K562 (cell line): ENCODE measurements around the gene CALY. TPM values are rescaled to one million over a fixed set of nuclear protein-coding genes. Genes with fewer than 3 reads are reported as not detected.
A peak's percentile ranks its signal among the peaks of the same experiment; 100 is the strongest.

Source experiments
- ATAC-seq: fragments of 200-7000 bp; cut with Tn5 transposase; 3 replicates; pipeline ENCODE4 v1.9.1; 2020; ENCODE audit warnings: moderate library complexity
- BruUV-seq: library from RNA; stranded (reverse); fragments of 400-500 nt; replicated peaks from 2 replicates; lab custom pipeline; 2021; lab: Mats Ljungman, UMichigan
- CTCF ChIA-PET: fragments of 300-600 bp; formaldehyde crosslinking; extraction: SDS; loops from one replicate; lab custom pipeline; 2021; ENCODE audit warnings: low intra/inter-chr PET ratio; lab: Yijun Ruan, JAX
- POLR2A ChIA-PET: fragments of 300-600, 350-650 bp; sonication (Branson Sonifier 250); formaldehyde crosslinking; extraction: SDS; loops from one replicate; lab custom pipeline; 2021; ENCODE audit warnings: antibody characterized with exemption, inconsistent platforms; lab: Yijun Ruan, JAX
- DNase-seq, 4 experiments: peaks; one replicate each; pipeline versions ENCODE4 v3.0.0 to v3.0.0-alpha.2; 2011 to 2018; ENCODE audit warnings: low spot score in 3 of 4, mixed read lengths in 3 of 4; ENCODE audit errors: extremely low read depth in 1 of 4
- FAIRE-seq: peaks from 2 replicates; lab custom pipeline; 2011; peaks lifted over from hg19 to GRCh38; lab: Jason Lieb, UNC
- H2AFZ ChIP-seq: 2 replicates; pipeline ENCODE4 v1.6.0; 2011; ENCODE audit warnings: low read depth, low read length, control low read depth, inconsistent platforms
- H3K27ac ChIP-seq: fragments of 200-600 bp; 3 replicates; pipeline ENCODE4 v1.8.0; 2011; ENCODE audit warnings: low read depth, mild to moderate bottlenecking, control low read depth, inconsistent platforms, low read length, moderate library complexity, mixed read lengths; ENCODE audit errors: extremely low read depth
- H3K27me3 ChIP-seq, 2 experiments: fragments of 300-600 bp in 1 of 2; 2 replicates in 1 of 2; 3 replicates in 1 of 2; pipeline versions ENCODE4 v1.6.0 to v1.8.0; 2011; ENCODE audit warnings: inconsistent platforms in 2 of 2, low read length in 2 of 2, mild to moderate bottlenecking in 1 of 2, mixed read lengths in 1 of 2, moderate library complexity in 1 of 2; ENCODE audit not compliant: control insufficient read depth in 2 of 2, insufficient read depth in 2 of 2
- H3K36me3 ChIP-seq: fragments of 300-600 bp; 3 replicates; pipeline ENCODE4 v1.8.0; 2011; ENCODE audit warnings: mild to moderate bottlenecking, low read length, inconsistent platforms; ENCODE audit not compliant: control insufficient read depth, insufficient read depth
- H3K4me1 ChIP-seq, 2 experiments: fragments of 200-600 bp in 1 of 2; replicated peaks in 1 of 2; 2 replicates in 1 of 2; 3 replicates in 1 of 2; pipeline versions ENCODE4 v1.5.1 to v1.8.0; 2011; ENCODE audit warnings: inconsistent platforms in 2 of 2, low read length in 2 of 2, mild to moderate bottlenecking in 1 of 2, mixed read lengths in 1 of 2, moderate library complexity in 1 of 2; ENCODE audit not compliant: control insufficient read depth in 2 of 2, insufficient read depth in 2 of 2
- H3K4me2 ChIP-seq: 2 replicates; pipeline ENCODE4 v1.6.1; 2011; ENCODE audit warnings: low read length, control low read depth, inconsistent platforms, mixed read lengths; ENCODE audit not compliant: insufficient read depth
- H3K4me3 ChIP-seq: fragments of 200-600 bp; sonication (generic), shearing (Covaris generic); 2 replicates; pipeline ENCODE4 v1.5.1; 2016; ENCODE audit warnings: control low read depth, inconsistent platforms
- H3K79me2 ChIP-seq: fragments of 200-600 bp; 3 replicates; pipeline ENCODE4 v1.8.0; 2011; ENCODE audit warnings: low read length, inconsistent platforms; ENCODE audit not compliant: control insufficient read depth, insufficient read depth
- H3K9ac ChIP-seq, 2 experiments: 2 replicates each; pipeline versions ENCODE4 v1.6.0 to v1.6.1; 2011; ENCODE audit warnings: low read depth in 2 of 2, low read length in 2 of 2, control low read depth in 1 of 2, inconsistent platforms in 1 of 2, mild to moderate bottlenecking in 1 of 2, mixed read lengths in 1 of 2; ENCODE audit not compliant: insufficient read depth in 1 of 2
- H3K9me1 ChIP-seq: one replicate; pipeline ENCODE4 v1.6.0; 2011; ENCODE audit warnings: inconsistent platforms, mild to moderate bottlenecking, low read length, moderate library complexity; ENCODE audit not compliant: control insufficient read depth, insufficient read depth
- H3K9me3 ChIP-seq: replicated peaks from 2 replicates; pipeline ENCODE4 v1.5.1; 2011; ENCODE audit warnings: low read depth, low read length, inconsistent platforms; ENCODE audit not compliant: control insufficient read depth, insufficient read depth
- H4K20me1 ChIP-seq: replicated peaks from 2 replicates; pipeline ENCODE4 v1.6.1; 2011; ENCODE audit warnings: low read length, inconsistent platforms, mixed read lengths; ENCODE audit not compliant: control insufficient read depth, insufficient read depth
- ARID1B ChIP-seq: fragments of 450-650 bp; IDR thresholded peaks from 2 replicates; pipeline ENCODE4 v1.6.1; 2016; ENCODE audit warnings: antibody characterized with exemption, mild to moderate bottlenecking, inconsistent platforms
- ASH1L ChIP-seq: fragments of 450-650 bp; IDR thresholded peaks from 2 replicates; pipeline ENCODE4 v1.6.1; 2018; ENCODE audit warnings: borderline replicate concordance, mild to moderate bottlenecking, low read depth; ENCODE audit not compliant: partially characterized antibody
- C11orf30 ChIP-seq: fragments of 450-650 bp; IDR thresholded peaks from 2 replicates; pipeline ENCODE4 v1.6.1; 2016; ENCODE audit warnings: low read depth, mild to moderate bottlenecking
- DPF2 ChIP-seq: fragments of 450-650 bp; IDR thresholded peaks from 2 replicates; pipeline ENCODE4 v1.6.1; 2016
- FOSL1 ChIP-seq: fragments of 200-800 bp; sonication (Bioruptor generic); conservative IDR thresholded peaks from 2 replicates; pipeline ENCODE4 v1.6.1; 2016; ENCODE audit warnings: missing genetic modification characterization, missing compliant biosample characterization
- HNRNPLL ChIP-seq: fragments of 200-400 bp; formaldehyde crosslinking; IDR thresholded peaks from 2 replicates; pipeline ENCODE4 v1.6.1; 2017; ENCODE audit warnings: low read length, low read depth, mild to moderate bottlenecking; ENCODE audit not compliant: poor library complexity, severe bottlenecking
- HOXB6 ChIP-seq: fragments of 250-450 bp; sonication (Bioruptor Pico); IDR thresholded peaks from 2 replicates; pipeline ENCODE4 v1.5.1; 2022; ENCODE audit warnings: mild to moderate bottlenecking, borderline replicate concordance
- JUND ChIP-seq, 2 experiments: IDR thresholded peaks; 2 replicates in 1 of 2; 3 replicates in 1 of 2; pipeline ENCODE4 v1.6.1; 2011; ENCODE audit warnings: borderline replicate concordance in 2 of 2, low read depth in 2 of 2, low read length in 2 of 2, improper control_type of control experiment in 1 of 2, missing biosample characterization in 1 of 2, missing genetic modification characterization in 1 of 2, missing genetic modification reagents in 1 of 2
- MTA1 ChIP-seq: fragments of 450-650 bp; IDR thresholded peaks from 2 replicates; pipeline ENCODE4 v1.6.1; 2017; ENCODE audit warnings: borderline replicate concordance
- NFE2 ChIP-seq: IDR thresholded peaks from 2 replicates; pipeline ENCODE4 v1.6.1; 2014; ENCODE audit warnings: antibody characterized with exemption, low read depth
- RBM34 ChIP-seq: fragments of 200-400 bp; formaldehyde crosslinking; IDR thresholded peaks from 2 replicates; pipeline ENCODE4 v1.6.1; 2018; ENCODE audit warnings: low read length, borderline replicate concordance; ENCODE audit not compliant: insufficient read depth
- SMARCA4 ChIP-seq: fragments of 450-650 bp; IDR thresholded peaks from 2 replicates; pipeline ENCODE4 v1.6.1; 2016
- ZNF507 ChIP-seq: conservative IDR thresholded peaks from 2 replicates; pipeline ENCODE4 v1.6.1; 2017; ENCODE audit warnings: missing genetic modification characterization, missing compliant biosample characterization
- ZNF764 ChIP-seq: fragments of 250-450 bp; sonication (Bioruptor Pico); IDR thresholded peaks from 2 replicates; pipeline ENCODE4 v1.4.0; 2020; ENCODE audit warnings: low read depth, mild to moderate bottlenecking, moderate library complexity
- WGBS: fragments of 100-300 bp; shearing (Covaris generic); methylation state at CpG from one replicate; pipeline ENCODE4 v1.1.6; 2016; ENCODE audit warnings: low coverage, mixed read lengths; ENCODE audit not compliant: insufficient coverage; ENCODE audit errors: missing lambda C conversion rate; 5-methylcytosine and 5-hydroxymethylcytosine counted together
- in situ Hi-C: fragments of 300-500 bp; cut with MboI; formaldehyde crosslinking; loops from 4 replicates; pipeline ENCODE4 v1.15.0; 2018; ENCODE audit warnings: inconsistent platforms, mixed read lengths
- intact Hi-C: fragments of 100-400 bp; cut with micrococcal nuclease; formaldehyde crosslinking; loops from 2 replicates; pipeline ENCODE4 v1.14.2; 2022
- polyA plus RNA-seq, 8 experiments: library from polyadenylated mRNA; depleted of rRNA in 4 of 8; stranded (reverse) in 5 of 8; unstranded in 3 of 8; fragments of >200 nt; fragmentation: Nextera tagmentation in 2 of 8; fragmentation: Illumina TruSeq in 1 of 8; extraction: Ambion mirVana in 2 of 8; extraction: Trizol in 1 of 8; gene quantifications; 2 replicates each; pipeline versions ENCODE4 v1.2.1 to v1.2.3, GENCODE V29; 2011 to 2014; ENCODE audit warnings: inconsistent platforms in 1 of 8, missing spikeins in 1 of 8
- total RNA-seq, 7 experiments: library from RNA; depleted of rRNA in 6 of 7; stranded (reverse); fragments of >200 nt in 6 of 7; fragmentation: Illumina TruSeq in 2 of 7; extraction: Trizol in 2 of 7; gene quantifications; 2 replicates each; pipeline versions ENCODE4 v1.2.1 to v1.2.3, GENCODE V29; 2011 to 2021; ENCODE audit warnings: low replicate concordance in 1 of 7
- TF ChIP-seq, protein P1 (sequence below): IDR thresholded peaks from 2 replicates; pipeline ENCODE4 v1.6.1; 2012; ENCODE audit warnings: low read depth, low read length, improper control_type of control experiment, borderline replicate concordance
- TF ChIP-seq, protein P2 (sequence below): sonication (generic); formaldehyde crosslinking; IDR thresholded peaks from 2 replicates; pipeline ENCODE4 v1.8.1; 2023; ENCODE audit warnings: mild to moderate bottlenecking, missing genetic modification reagents
- TF ChIP-seq, protein P3 (sequence below): sonication (generic); formaldehyde crosslinking; IDR thresholded peaks from 2 replicates; pipeline ENCODE4 v1.8.0; 2022; ENCODE audit warnings: mild to moderate bottlenecking, missing genetic modification reagents

CALY gene
- total and polyA plus RNA-seq, 9 of the 15 experiments (the other 6 are each of a cell fraction or from before 2014, with no cell fraction given), result not detected

DNA sequence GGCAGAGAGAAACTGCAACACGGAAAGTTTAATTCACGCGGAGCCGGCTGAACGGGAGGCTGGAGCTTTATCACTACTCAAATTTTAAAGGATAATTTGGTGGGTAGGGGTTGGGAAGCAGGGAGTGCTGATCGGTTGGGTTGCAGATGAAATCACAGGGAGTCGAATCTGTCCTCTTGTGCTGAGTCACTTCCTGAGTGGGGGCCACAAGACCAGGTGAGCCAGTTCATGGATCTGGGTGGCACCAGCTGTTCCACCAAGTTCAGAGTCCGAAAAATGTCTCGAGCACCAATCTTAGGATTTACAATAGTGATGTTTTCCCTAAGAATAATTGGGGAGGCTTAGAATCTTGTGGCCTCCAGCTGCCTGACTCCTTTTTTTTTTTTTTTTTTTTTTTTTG, 6.9 kb upstream of the CALY start:
- DNase-seq (no peak), ATAC-seq (peak; percentile 48), FAIRE-seq (no peak)
- H3K4me1 ChIP-seq, result peaks cover 9 to 22% of the 10 kb centered on the region in 2 experiments; a peak in 4 of 5 replicates
- CTCF ChIA-PET, result no interaction called here
- intact Hi-C loops, result no loop called here
- no peaks in the 10 kb centered on the region for H3K9me3 ChIP-seq
- no peaks in the 10 kb centered on the region for H4K20me1 ChIP-seq
- WGBS, result 13% methylated on average over 9 of the region's 9 CpGs
- no peaks in the 10 kb centered on the region; a peak in 1 of 5 replicates for H3K27me3 ChIP-seq
- POLR2A ChIA-PET, result no interaction called here
- no TSS peak for BruUV-seq
- no peak overlapping the region for H3K4me3 ChIP-seq
- no peaks in the 10 kb centered on the region for H3K36me3 ChIP-seq
- no peaks in the 10 kb centered on the region for H3K79me2 ChIP-seq
- H3K4me2 ChIP-seq, result peak overlapping the region; percentile 25
- H3K27ac ChIP-seq, result no peak overlapping the region
- in situ Hi-C loops, result no loop called here
- no peaks in the 10 kb centered on the region for H3K9me1 ChIP-seq
- H3K9ac ChIP-seq, result peak overlapping the region in 1 of 2 experiments; percentile 63; a peak in 1 of 4 replicates
- peak overlapping the region; percentile 52; the same call in 1 of the 2 replicates for H2AFZ ChIP-seq
- TF ChIP-seq ZNF764 (CRISPR knock-in tag) (no peak), MTA1 (no peak), ASH1L (no peak), SMARCA4 (0 out of 2 replicates have a peak, but pooled peaks have one; percentile 14), DPF2 (0 out of 2 replicates have a peak, but pooled peaks have one; percentile 32), HNRNPLL (no peak), HOXB6 (CRISPR knock-in tag) (no peak), ARID1B (0 out of 2 replicates have a peak, but pooled peaks have one; percentile 7), JUND (IDR thresholded peaks at IDR 0.05; ENCODE audit: borderline replicate concordance, low read depth, low read length) (peak; percentile 27; the same call in 1 of the 2 replicates), JUND (tag; IDR thresholded peaks at IDR 0.05; ENCODE audit: borderline replicate concordance, low read depth, low read length) (no peak; the same call in 2 of the 3 replicates), RBM34 (no peak), ZNF507 (tag) (no peak), NFE2 (peak; percentile 70), FOSL1 (tag) (0 out of 2 replicates have a peak, but pooled peaks have one; percentile 19), C11orf30 (peak; percentile 27; the same call in 1 of the 2 replicates)
- TF ChIP-seq, protein P1, sequence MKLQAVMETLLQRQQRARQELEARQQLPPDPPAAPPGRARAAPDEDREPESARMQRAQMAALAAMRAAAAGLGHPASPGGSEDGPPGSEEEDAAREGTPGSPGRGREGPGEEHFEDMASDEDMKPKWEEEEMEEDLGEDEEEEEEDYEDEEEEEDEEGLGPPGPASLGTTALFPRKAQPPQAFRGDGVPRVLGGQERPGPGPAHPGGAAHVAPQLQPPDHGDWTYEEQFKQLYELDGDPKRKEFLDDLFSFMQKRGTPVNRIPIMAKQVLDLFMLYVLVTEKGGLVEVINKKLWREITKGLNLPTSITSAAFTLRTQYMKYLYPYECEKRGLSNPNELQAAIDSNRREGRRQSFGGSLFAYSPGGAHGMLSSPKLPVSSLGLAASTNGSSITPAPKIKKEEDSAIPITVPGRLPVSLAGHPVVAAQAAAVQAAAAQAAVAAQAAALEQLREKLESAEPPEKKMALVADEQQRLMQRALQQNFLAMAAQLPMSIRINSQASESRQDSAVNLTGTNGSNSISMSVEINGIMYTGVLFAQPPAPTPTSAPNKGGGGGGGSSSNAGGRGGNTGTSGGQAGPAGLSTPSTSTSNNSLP, result no peak
- TF ChIP-seq, protein P2, sequence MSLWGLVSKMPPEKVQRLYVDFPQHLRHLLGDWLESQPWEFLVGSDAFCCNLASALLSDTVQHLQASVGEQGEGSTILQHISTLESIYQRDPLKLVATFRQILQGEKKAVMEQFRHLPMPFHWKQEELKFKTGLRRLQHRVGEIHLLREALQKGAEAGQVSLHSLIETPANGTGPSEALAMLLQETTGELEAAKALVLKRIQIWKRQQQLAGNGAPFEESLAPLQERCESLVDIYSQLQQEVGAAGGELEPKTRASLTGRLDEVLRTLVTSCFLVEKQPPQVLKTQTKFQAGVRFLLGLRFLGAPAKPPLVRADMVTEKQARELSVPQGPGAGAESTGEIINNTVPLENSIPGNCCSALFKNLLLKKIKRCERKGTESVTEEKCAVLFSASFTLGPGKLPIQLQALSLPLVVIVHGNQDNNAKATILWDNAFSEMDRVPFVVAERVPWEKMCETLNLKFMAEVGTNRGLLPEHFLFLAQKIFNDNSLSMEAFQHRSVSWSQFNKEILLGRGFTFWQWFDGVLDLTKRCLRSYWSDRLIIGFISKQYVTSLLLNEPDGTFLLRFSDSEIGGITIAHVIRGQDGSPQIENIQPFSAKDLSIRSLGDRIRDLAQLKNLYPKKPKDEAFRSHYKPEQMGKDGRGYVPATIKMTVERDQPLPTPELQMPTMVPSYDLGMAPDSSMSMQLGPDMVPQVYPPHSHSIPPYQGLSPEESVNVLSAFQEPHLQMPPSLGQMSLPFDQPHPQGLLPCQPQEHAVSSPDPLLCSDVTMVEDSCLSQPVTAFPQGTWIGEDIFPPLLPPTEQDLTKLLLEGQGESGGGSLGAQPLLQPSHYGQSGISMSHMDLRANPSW, result no peak
- TF ChIP-seq, protein P3, sequence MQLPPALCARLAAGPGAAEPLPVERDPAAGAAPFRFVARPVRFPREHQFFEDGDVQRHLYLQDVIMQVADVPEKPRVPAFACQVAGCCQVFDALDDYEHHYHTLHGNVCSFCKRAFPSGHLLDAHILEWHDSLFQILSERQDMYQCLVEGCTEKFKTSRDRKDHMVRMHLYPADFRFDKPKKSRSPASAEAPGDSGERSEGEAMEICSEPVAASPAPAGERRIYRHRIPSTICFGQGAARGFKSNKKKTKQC (CRISPR knock-in tag), result no peak
